RWPE1 (cell line): ENCODE results near the gene MTHFSD.
"Not testable (repeated sequence)": the region's sequence is repeated elsewhere in the genome, so short reads cannot be mapped to it uniquely, and the experiment has no call there.

Source experiments
- CTCF ChIA-PET: fragments of 350-600 bp; sonication (Branson Sonifier 250); formaldehyde crosslinking; extraction: SDS; loops from one replicate; lab custom pipeline; 2021; lab: Yijun Ruan, JAX
- POLR2A ChIA-PET: fragments of 400-600 bp; formaldehyde crosslinking; extraction: SDS; loops from one replicate; lab custom pipeline; 2020; ENCODE audit warnings: antibody characterized with exemption; ENCODE audit not compliant: low non-redundant PET; lab: Yijun Ruan, JAX
- DNase-seq: peaks from one replicate; pipeline ENCODE4 v3.0.0; 2012; ENCODE audit warnings: low spot score
- H3K27ac ChIP-seq: fragments of 450-650 bp; 2 replicates; pipeline ENCODE4 v1.5.1; 2017
- TF ChIP-seq, protein P1 (sequence below): fragments of 450-650 bp; conservative IDR thresholded peaks from 2 replicates; pipeline ENCODE4 v1.5.1; 2017; ENCODE audit warnings: low read depth, mild to moderate bottlenecking

Gene MTHFSD

DNA sequence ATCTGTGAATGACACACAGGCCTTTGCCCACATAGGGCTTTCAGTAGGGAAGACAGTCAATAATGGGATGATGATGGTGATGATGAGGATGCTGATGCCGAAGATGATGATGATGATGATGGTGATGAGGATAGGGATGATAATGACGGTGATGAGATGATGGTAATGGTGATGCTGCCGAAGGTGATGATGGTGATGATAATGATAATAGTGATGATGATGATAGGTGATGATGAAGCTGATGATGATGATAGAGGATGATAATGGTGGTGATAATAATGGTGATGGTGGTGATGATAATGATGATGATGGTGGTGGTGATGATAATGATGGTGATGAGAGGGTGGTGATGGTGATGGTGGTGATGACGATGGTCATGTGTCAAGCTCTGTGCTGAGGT is 36.2 kb upstream of the MTHFSD start:
- ChIA-PET CTCF (interaction anchor here (1.1 kb wide), 1 partner anchor 12 kb away, joined by 5 read pairs; no protein-coding TSS in a partner anchor), POLR2A (no interaction called here)
- TF ChIP-seq, protein P1, sequence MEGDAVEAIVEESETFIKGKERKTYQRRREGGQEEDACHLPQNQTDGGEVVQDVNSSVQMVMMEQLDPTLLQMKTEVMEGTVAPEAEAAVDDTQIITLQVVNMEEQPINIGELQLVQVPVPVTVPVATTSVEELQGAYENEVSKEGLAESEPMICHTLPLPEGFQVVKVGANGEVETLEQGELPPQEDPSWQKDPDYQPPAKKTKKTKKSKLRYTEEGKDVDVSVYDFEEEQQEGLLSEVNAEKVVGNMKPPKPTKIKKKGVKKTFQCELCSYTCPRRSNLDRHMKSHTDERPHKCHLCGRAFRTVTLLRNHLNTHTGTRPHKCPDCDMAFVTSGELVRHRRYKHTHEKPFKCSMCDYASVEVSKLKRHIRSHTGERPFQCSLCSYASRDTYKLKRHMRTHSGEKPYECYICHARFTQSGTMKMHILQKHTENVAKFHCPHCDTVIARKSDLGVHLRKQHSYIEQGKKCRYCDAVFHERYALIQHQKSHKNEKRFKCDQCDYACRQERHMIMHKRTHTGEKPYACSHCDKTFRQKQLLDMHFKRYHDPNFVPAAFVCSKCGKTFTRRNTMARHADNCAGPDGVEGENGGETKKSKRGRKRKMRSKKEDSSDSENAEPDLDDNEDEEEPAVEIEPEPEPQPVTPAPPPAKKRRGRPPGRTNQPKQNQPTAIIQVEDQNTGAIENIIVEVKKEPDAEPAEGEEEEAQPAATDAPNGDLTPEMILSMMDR, result no peak
- no peak overlapping the region for H3K27ac ChIP-seq
- no peak for DNase-seq

DNA sequence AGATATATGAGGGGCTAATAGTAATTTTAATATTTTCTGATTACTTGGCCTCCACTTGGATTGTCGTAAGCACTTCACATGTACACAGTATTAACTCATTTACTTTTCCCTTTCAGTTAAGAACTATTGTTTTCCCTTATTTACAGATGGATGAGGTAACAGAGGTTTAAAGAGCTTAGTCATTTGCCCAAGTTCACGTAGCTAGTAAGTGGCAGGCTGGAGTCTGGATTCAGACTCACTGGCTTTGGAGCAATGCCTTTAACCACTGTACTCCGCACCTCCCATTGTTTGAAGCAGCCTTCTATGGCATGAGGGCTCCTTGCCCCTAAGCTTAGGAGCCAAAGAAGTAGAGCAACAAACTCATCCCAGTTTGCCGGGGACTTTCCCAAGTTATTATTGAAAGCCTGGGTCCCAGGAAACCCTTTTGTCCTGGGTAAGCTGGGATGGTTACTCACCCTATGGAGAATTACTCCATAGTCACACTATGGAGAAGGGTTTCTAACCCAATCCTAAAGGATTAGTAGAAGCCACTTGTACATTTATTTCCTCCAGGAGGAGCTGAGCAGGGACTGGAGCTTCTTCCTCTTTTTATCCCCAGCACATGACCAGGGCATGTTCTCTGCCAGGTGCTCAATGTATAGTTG is 35.6 kb upstream of the MTHFSD start:
- ChIA-PET CTCF (interaction anchor here (0.6 to 1.1 kb wide), 2 partner anchors 11 to 24 kb away, joined by 3 to 5 read pairs; no protein-coding TSS in a partner anchor), POLR2A (no interaction called here)
- no peak overlapping the region for H3K27ac ChIP-seq
- no peak for DNase-seq
- TF ChIP-seq, protein P1, result no peak

GRCh38 chr16:86587955-86588354 is 32.9 kb upstream of the MTHFSD start:
- DNase-seq, CTCF ChIA-PET, POLR2A ChIA-PET, H3K27ac ChIP-seq: not testable (repeated sequence)

GRCh38 chr16:86587487-86587886 is 32.5 kb upstream of the MTHFSD start:
- H3K27ac ChIP-seq, result no peak overlapping the region
- TF ChIP-seq, protein P1, result no peak

GRCh38 chr16:86585821-86586611 is 31.0 kb upstream of the MTHFSD start:
- ChIA-PET CTCF (no interaction called here), POLR2A (no interaction called here)
- DNase-seq, result no peak
- H3K27ac ChIP-seq, result no peak overlapping the region
- TF ChIP-seq, protein P1, result no peak

More at GRCh38 chr16:86587487-86587886, 32.5 kb upstream of the MTHFSD start:
- no peak for DNase-seq
- ChIA-PET POLR2A (no interaction called here), CTCF (no interaction called here)

DNA sequence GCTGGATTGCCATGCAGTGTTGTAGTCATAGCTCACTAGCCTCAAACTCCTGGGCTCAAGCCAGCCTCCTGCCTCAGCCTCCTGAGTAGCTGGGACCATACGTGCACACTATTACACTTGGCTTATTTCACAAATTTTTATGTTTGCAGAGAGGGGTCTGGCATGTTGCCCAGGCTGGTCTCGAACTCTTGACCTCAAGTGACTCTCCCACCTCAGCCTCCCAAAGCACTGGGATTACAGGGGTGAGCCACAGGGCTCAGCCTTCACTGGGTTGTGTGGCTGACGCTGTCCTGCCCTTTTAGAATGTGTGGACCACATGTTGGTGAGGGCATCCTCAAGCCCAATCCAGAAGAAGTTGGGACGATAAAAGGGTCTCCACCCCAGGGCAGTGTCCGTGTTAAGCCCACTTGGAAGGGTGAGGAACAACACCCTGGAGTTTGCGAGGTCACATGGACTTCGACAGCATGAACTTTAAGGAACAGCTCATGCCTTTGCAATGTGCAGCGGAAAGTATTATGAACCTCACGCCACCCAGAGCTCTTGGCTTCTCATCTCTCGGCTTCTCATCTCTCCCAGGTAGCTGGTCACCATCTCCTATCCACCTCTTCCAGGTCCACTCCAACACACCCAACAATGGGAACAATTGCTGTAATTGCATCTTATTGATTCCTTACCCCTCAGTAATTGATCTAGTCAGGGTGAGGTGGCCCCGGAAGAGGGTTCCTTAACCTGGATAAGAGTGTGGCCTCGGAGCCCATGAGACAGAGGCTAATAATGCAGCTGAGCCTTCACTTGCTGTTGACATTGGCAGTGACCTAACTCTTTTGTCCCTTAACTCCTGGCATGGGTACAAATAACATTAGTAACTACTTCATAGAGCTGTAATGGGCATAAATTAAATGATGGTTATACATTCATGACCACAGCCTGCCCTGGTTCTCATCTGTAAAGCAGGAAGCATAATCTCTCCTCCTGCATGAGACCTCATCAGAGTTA is 30.0 kb upstream of the MTHFSD start:
- CTCF ChIA-PET, result no interaction called here
- POLR2A ChIA-PET, result no interaction called here
- DNase-seq, result no peak
- TF ChIP-seq, protein P1, result no peak
- no peak overlapping the region for H3K27ac ChIP-seq
